GM12878 (cell line): ENCODE measurements around the gene CREBBP.

Experiments
- CBFB ChIP-seq: IDR thresholded peaks from 2 replicates; pipeline ENCODE4 v1.6.1; 2016; ENCODE audit warnings: antibody characterized with exemption, low read depth
- CTCF ChIP-seq, 3 experiments: IDR thresholded peaks in 2 of 3; conservative IDR thresholded peaks in 1 of 3; 2 replicates each; pipeline ENCODE4 v1.5.1; 2011; ENCODE audit warnings: low read depth in 3 of 3, low read length in 3 of 3, mild to moderate bottlenecking in 3 of 3, control low read depth in 2 of 3, moderate library complexity in 2 of 3, inconsistent platforms in 1 of 3, mixed read lengths in 1 of 3; ENCODE audit not compliant: control insufficient read depth in 2 of 3, insufficient read depth in 1 of 3; ENCODE audit errors: extremely low read depth in 1 of 3
- ETV6 ChIP-seq, 2 experiments: fragments of 450-650 bp in 1 of 2; IDR thresholded peaks in 1 of 2; conservative IDR thresholded peaks in 1 of 2; 2 replicates each; pipeline ENCODE4 v1.6.1; 2014; ENCODE audit warnings: antibody characterized with exemption in 1 of 2, borderline replicate concordance in 1 of 2, low read depth in 1 of 2, mild to moderate bottlenecking in 1 of 2, moderate library complexity in 1 of 2
- EZH2 ChIP-seq: IDR thresholded peaks from 2 replicates; pipeline ENCODE4 v1.6.1; 2012; ENCODE audit warnings: low read depth, mild to moderate bottlenecking, control low read depth, inconsistent platforms, low read length, borderline replicate concordance; ENCODE audit not compliant: control insufficient read depth
- FOS ChIP-seq: IDR thresholded peaks from 3 replicates; pipeline ENCODE4 v1.6.1; 2011; ENCODE audit warnings: borderline replicate concordance; ENCODE audit not compliant: insufficient read length; ENCODE audit errors: extremely low read depth
- NFYA ChIP-seq: IDR thresholded peaks from 2 replicates; pipeline ENCODE4 v1.6.1; 2011; ENCODE audit warnings: low read depth, mild to moderate bottlenecking, low read length, improper control_type of control experiment, borderline replicate concordance
- NR2F1 ChIP-seq: fragments of 450-650 bp; conservative IDR thresholded peaks from 2 replicates; pipeline ENCODE4 v1.6.1; 2017; ENCODE audit warnings: mild to moderate bottlenecking
- SMC3 ChIP-seq: IDR thresholded peaks from 2 replicates; pipeline ENCODE4 v1.6.1; 2011; ENCODE audit warnings: low read length, improper control_type of control experiment, borderline replicate concordance
- TARDBP ChIP-seq: IDR thresholded peaks from 2 replicates; pipeline ENCODE4 v1.6.1; 2016; ENCODE audit warnings: borderline replicate concordance
- USF1 ChIP-seq: IDR thresholded peaks from 2 replicates; pipeline ENCODE4 v1.6.1; 2011; ENCODE audit warnings: borderline replicate concordance, low read depth, mild to moderate bottlenecking, moderate library complexity, mixed read lengths, low read length; ENCODE audit not compliant: insufficient read depth; ENCODE audit errors: extremely low read length

GRCh38 chr16:3738541-3738940 lies 142.0 kb downstream of the CREBBP start:
- no peak for TF ChIP-seq SMC3
- TF ChIP-seq FOS, result no peak
- no peak for TF ChIP-seq CTCF (IDR thresholded peaks at IDR 0.05 in 2 of 3, conservative IDR thresholded peaks at IDR 0.05 in 1 of 3; ENCODE audit: control insufficient read depth in 2 of 3, extremely low read depth in 1 of 3, insufficient read depth in 1 of 3, low read depth in 3 of 3, low read length in 3 of 3)
- TF ChIP-seq EZH2, result no peak
- no peak for TF ChIP-seq TARDBP
- no peak for TF ChIP-seq NR2F1
- no peak for TF ChIP-seq ETV6 (conservative IDR thresholded peaks at IDR 0.05 in 1 of 2, IDR thresholded peaks at IDR 0.05 in 1 of 2; ENCODE audit: borderline replicate concordance in 1 of 2, low read depth in 1 of 2)
- TF ChIP-seq NFYA, result no peak
- TF ChIP-seq USF1, result no peak
- no peak for TF ChIP-seq CBFB
